AG08396 (cell line): ENCODE data around the gene RORC.

ENCODE experiments used
- DNase-seq: peaks from one replicate; pipeline ENCODE4 v3.0.0; 2012; ENCODE audit warnings: low spot score, mixed read lengths

The RORC gene

GRCh38 chr1:151847867-151848596 lies 16.4 kb upstream of the RORC start:
- no peak for DNase-seq

GRCh38 chr1:151846686-151847237 lies 15.2 kb upstream of the RORC start:
- DNase-seq: no peak

- DNase-seq: peak; percentile 69
These were observed 14.5 kb upstream of the RORC start for GRCh38 chr1:151846062-151846568.

DNA sequence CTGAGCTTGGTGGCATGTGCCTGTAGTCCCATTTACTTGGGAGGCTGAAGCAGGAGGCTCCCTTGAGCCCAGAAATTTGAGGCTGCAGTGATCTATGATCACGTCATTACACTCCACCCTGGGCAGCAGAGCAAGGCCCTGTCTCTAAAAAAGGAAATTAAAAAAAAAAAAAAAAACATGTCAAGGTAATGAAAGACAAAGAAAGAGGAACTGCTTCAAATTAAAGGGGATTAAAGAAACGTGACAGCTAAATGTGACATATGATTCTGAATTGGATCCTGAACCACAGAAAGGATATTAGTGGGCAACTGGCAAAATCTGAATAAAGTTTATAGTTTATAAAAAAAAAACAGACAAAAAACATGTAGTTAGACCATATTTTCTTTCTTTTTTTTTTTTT lies 11.8 kb upstream of the RORC start:
- DNase-seq: no peak

DNA sequence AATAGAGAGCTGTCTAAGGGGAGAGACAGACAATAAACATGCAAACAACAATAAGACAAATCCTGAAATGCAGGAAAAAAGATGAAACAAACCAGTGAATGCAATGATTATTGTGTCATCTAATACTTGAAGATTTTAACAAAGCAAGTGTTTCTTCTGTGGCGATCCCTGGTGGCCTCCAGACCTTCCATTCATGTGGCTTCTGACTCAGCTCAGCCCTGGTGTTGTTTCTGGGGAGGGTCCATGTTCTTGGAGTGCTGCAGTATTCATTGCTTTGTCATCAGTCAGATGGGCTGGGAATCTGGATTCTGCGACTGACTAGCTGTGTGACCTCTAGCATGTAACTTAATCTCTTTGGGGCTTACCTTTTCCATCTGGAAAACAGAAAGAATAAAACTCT lies 9.5 kb upstream of the RORC start:
- DNase-seq: no peak

GRCh38 chr1:151840421-151840820 lies 8.8 kb upstream of the RORC start:
- no peak for DNase-seq

GRCh38 chr1:151839457-151840403 lies 8.1 kb upstream of the RORC start, which contains the start of gene C2CD4D:
TSS of gene C2CD4D (minus strand) at chr1:151839820. CDS start at chr1:151838989, 831 bp downstream.
- DNase-seq: no peak

DNA sequence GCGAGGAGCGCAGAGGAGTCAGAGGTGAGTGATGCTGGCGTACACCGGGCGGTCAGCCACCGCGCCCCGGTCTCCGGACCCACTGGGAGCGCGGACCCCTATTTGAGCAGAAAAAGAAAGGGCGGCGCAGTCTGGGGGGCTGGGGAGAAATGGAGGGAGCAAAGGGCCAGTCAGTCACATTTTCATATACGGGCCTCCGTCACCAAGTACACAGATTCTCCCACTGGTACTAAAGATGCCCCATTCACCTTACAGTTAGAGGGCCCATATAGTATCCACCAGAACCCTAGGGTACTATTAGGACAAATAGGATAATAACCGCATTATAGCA lies 7.4 kb upstream of the RORC start:
- no peak for DNase-seq

GRCh38 chr1:151838222-151839081 lies 6.8 kb upstream of the RORC start:
- peak; percentile 68 for DNase-seq

GRCh38 chr1:151837884-151838221 lies 6.3 kb upstream of the RORC start:
- no peak for DNase-seq

DNA sequence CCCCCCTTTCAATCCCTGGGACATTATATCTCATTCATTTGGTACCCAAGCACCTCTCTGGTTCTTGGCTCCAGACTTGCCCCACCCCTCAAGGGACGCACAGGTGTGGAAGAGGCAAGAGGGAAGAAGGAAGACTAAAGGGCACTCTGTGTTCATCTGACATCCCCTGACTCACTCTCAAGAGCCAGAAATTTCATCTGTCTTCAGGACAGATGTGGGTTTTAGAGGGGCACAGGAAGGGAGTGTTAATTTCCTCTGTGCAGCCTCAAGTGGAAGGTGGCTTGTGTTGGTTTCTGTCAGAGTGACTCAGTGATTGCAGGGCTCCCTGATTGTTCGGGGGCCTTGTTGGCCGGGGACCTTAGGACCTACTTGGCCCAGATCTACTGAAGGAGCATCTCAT lies 5.6 kb upstream of the RORC start:
- DNase-seq: no peak

DNA sequence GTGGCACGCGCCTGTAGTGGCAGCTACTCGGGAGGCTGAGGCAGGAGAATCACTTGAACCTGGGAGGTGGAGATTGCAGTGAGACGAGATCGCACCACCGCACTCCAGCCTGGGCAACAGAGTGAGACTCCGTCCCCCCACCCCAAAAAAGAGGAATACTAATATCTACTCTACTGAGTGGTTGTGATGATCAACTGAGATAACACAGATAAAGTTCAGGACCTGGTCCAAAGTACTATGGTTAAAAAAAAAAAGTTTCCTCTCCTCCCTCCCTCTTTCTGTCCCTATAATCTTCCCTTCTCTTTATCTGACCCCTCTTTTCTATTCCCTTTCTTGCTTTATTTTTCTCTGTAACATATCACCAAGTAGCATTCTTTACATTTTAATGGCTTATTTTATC lies 4.0 kb upstream of the RORC start:
- DNase-seq: no peak

- DNase-seq: no peak
These were observed 2.6 kb upstream of the RORC start for GRCh38 chr1:151834239-151834638.

- DNase-seq: no peak
These were observed 1.7 kb upstream of the RORC start for GRCh38 chr1:151833172-151833900.

- DNase-seq: peak; percentile 74
These were observed 847 bp upstream of the RORC start for GRCh38 chr1:151832318-151832980.

GRCh38 chr1:151831256-151831591 lies 378 bp downstream of the RORC start:
- DNase-seq: no peak

DNA sequence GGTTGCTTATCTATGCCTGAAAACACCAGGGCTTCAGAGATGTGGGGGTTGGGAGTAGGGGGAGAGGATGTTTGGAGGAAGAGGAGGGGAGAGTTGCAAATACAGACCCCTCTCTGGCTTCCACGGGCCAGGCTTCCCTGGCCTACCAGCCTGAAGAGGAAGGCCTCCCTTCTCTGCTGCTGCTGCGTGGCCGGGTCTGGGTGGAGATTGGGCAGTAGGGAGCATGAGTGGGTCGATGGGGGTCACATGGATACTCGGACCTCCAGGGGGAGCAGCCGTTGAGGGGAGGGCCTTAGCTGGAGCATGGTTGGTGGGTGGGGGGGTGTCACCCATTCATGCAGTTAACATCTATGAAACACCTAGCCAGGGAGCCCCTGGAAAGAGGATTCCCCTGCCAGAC lies 1.5 kb downstream of the RORC start:
- no peak for DNase-seq

GRCh38 chr1:151829352-151830046 lies 2.1 kb downstream of the RORC start:
- DNase-seq: no peak

DNA sequence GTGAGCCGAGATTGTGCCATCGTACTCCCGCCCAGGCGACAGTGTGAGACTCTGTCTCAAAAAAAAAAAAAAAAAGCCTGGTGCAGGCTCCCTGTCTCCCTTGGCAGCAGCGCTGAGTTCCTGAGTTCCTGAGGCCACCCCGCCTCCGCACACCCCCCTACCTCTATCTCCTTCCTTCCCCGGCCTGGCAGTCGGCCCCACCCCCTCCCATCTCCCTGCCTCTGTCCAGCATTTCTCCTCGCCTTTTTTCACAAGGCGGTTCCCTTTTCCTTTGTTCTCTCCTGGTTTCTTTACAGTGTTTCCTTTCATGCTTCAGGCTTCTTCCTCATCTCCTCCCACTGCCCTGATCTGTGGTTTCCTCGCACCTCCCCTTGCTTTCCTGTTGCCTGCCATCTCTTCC lies 2.7 kb downstream of the RORC start:
- DNase-seq: peak; percentile 64

GRCh38 chr1:151827853-151828252 lies 3.7 kb downstream of the RORC start:
- no peak for DNase-seq
